ENCODE measurements around the gene WDFY1. TPM values are rescaled to one million over a fixed set of nuclear protein-coding genes. Genes with fewer than 3 reads are reported as not detected.

Gene WDFY1
- total and polyA plus RNA-seq, 2 donors (not counting 3 experiments of a cell fraction or from before 2014, with no cell fraction given): 54.7 to 68.7 TPM

DNA sequence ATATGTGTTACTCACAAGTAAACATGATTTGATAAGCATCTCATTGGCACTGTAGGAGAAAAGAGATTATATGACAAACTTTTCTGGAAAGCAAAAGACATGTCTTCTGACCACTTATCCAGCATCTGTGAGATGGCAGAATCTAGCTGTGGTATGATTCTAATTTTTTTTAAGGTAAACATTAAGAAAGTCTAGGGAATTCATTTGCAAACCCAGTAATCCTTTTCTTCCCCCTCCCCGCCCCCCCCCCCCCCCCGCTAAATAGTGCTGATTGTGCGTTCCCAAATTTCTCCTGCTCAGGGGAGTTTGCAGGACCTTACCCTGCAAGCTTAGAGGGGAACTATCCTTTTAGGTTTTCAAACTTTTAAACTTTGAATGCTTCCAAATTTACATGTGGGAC lies 24.2 kb upstream of the WDFY1 start:
- H3K4me3 ChIP-seq (replicated peaks in 1 of 3; ENCODE audit: insufficient read depth in 1 of 3, low read depth in 1 of 3, low read length in 3 of 3): no peak overlapping the region
- no peak overlapping the region for H2AFZ ChIP-seq (ENCODE audit: low read depth, low read length)
- ChIA-PET POLR2A (no interaction called here), CTCF (interaction anchor here (0.9 to 12.5 kb wide), 35 partner anchors 8 to 1691 kb away, joined by 3 to 545 read pairs (median 6); partner anchors contain the start of gene SERPINE2)
- H3K9me3 ChIP-seq (replicated peaks; ENCODE audit: control insufficient read depth, insufficient read depth, low read length): no peaks in the 10 kb centered on the region
- FAIRE-seq (no peak), DNase-seq (ENCODE audit: low read depth, low spot score) (no peak)
- no peaks in the 10 kb centered on the region for H3K4me1 ChIP-seq (ENCODE audit: control insufficient read depth, extremely low read depth, insufficient read depth, low read length)
- no peak for TF ChIP-seq FOS (IDR thresholded peaks at IDR 0.05; ENCODE audit: borderline replicate concordance, insufficient read depth, low read length)
- TF ChIP-seq CTCF (IDR thresholded peaks at IDR 0.05; ENCODE audit: extremely low read depth in 1 of 2, insufficient read depth in 1 of 2, low read depth in 1 of 2, low read length in 2 of 2): no peak
- TF ChIP-seq JUN (IDR thresholded peaks at IDR 0.05; ENCODE audit: borderline replicate concordance, insufficient read depth, insufficient read length, low read depth): no peak
- TF ChIP-seq POLR2AphosphoS5 (IDR thresholded peaks at IDR 0.05; ENCODE audit: insufficient read depth, low read depth, low read length): no peak
- TF ChIP-seq, protein P1, sequence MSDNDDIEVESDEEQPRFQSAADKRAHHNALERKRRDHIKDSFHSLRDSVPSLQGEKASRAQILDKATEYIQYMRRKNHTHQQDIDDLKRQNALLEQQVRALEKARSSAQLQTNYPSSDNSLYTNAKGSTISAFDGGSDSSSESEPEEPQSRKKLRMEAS (IDR thresholded peaks at IDR 0.05; ENCODE audit: insufficient read depth, insufficient read length): no peak
- TF ChIP-seq MYC (IDR thresholded peaks at IDR 0.05; ENCODE audit: low read depth, low read length): no peak
- TF ChIP-seq EZH2 (IDR thresholded peaks at IDR 0.05; ENCODE audit: borderline replicate concordance, low read depth, low read length, severe bottlenecking): no peak
- TF ChIP-seq POLR2A (IDR thresholded peaks at IDR 0.05; ENCODE audit: low read depth, low read length): no peak
- no peak for TF ChIP-seq GATA2 (IDR thresholded peaks at IDR 0.05; ENCODE audit: insufficient read depth, insufficient read length, low read depth, low read length)
- dilution Hi-C loops (cut with MboI; ENCODE audit: extremely low pct_ligation_motif_present, low sequenced_read_pairs): no loop called here
- no peaks in the 10 kb centered on the region for H4K20me1 ChIP-seq (replicated peaks; ENCODE audit: control insufficient read depth, extremely low read depth, insufficient read depth, low read length)
- no peak overlapping the region for H3K9ac ChIP-seq (replicated peaks; ENCODE audit: extremely low read depth, insufficient read depth, low read length)
- no TSS peak for BruUV-seq (replicated peaks)
- H3K36me3 ChIP-seq (ENCODE audit: control insufficient read depth in 2 of 2, extremely low read depth in 1 of 2, insufficient read depth in 2 of 2, low read length in 2 of 2): peaks cover 6 to 10% of the 10 kb centered on the region in 2 experiments
- no peak overlapping the region for H3K4me2 ChIP-seq (ENCODE audit: insufficient read depth, low read length)
- no peaks in the 10 kb centered on the region for H3K27me3 ChIP-seq (ENCODE audit: control insufficient read depth in 2 of 2, insufficient read depth in 2 of 2, low read length in 2 of 2)
- peaks cover 2% of the 10 kb centered on the region for H3K9me1 ChIP-seq (replicated peaks; ENCODE audit: control insufficient read depth, extremely low read depth, insufficient read depth, low read length)
- no peaks in the 10 kb centered on the region for H3K79me2 ChIP-seq (ENCODE audit: control insufficient read depth, insufficient read depth, low read length)
- intact Hi-C loops (cut with micrococcal nuclease): no loop called here
- no peak overlapping the region for H3K27ac ChIP-seq (ENCODE audit: insufficient read depth, low read depth, low read length)

Measured in endothelial cell of umbilical vein (primary cell).